Left renal pelvis (tissue), 4 donors: ENCODE measurements around the gene PRKN. TPM values are rescaled to one million over a fixed set of nuclear protein-coding genes. Genes with fewer than 3 reads are reported as not detected.

Experiments
- polyA plus RNA-seq, 4 donors: library from polyadenylated mRNA; unstranded; fragments of 120-200 nt; gene quantifications; one replicate each; pipeline ENCODE4 v1.2.1, GENCODE V29; 2013; ENCODE audit not compliant: insufficient read length in 4 of 4

Gene PRKN
- polyA plus RNA-seq, 4 donors, result 1.5 to 11.9 (median 9.8) TPM

Other genes starting within 250 kb of the PRKN start
- gene PACRG, start 208 bp upstream of the PRKN start, polyA plus RNA-seq, result 10 to 100 TPM in 3 of 4 donors, 1 to 10 TPM in 1; 5.3 to 22.3 (median 14.2) TPM